NOMO-1 treated with DMSO at 0.1 percent for 48 hours (cell line): Measurements from ENCODE around the gene ATP5F1B.
A peak's percentile ranks its signal among the peaks of the same experiment; 100 is the strongest.
"Not testable (repeated sequence)": the region's sequence is repeated elsewhere in the genome, so short reads cannot be mapped to it uniquely, and the experiment has no call there.

Experiments
- DNase-seq: peaks from one replicate; lab custom pipeline; 2025; ENCODE audit not compliant: unreplicated experiment; lab: John Stamatoyannopoulos, UW

ATP5F1B gene

DNA sequence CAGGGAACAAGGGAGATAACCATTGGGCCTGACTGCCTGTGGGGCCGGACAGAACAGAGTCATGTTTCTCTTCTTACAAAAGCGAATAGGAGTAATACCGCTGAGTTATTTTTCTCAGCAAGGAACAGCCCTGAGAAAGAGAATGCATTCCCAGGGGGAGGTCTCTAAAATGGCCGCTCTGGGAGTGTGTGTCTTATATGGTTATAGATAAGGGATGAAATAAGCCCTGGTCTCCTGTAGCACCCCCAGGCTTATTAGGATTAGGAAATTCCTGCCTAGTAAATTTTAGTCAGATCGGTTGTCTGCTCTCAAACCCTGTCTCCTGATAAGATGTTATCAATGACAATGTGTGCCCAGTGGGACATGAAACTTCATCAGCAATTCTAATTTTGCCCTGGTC lies 8.0 kb upstream of the ATP5F1B start:
- DNase-seq, result not testable (repeated sequence)

GRCh38 chr12:56648023-56648422 lies 2.2 kb upstream of the ATP5F1B start:
- DNase-seq, result not testable (repeated sequence)

GRCh38 chr12:56645201-56645716 lies 525 bp downstream of the ATP5F1B start:
- no peak for DNase-seq

- DNase-seq, result no peak
Measured at GRCh38 chr12:56644654-56645053, 1.1 kb downstream of the ATP5F1B start.

- DNase-seq, result no peak
Measured at GRCh38 chr12:56641219-56641618, 4.6 kb downstream of the ATP5F1B start.

DNA sequence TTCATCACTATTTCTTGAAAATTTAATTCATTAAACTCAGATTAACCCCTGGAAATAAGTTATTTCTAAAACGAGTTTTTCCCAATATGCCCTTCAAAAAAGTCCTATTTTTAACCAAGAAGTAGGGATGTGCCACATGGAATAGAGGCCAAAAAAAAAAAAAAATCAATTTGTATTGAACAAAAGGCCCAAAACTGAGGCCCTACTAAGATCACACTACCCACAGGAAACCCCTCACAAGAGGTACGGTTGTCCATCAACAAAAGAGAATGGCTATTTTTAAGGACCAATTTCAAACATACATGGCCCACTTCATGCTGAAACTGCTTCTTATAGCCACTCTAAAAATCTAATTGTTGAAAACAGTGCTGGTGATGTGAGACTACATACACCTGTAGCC lies 8.2 kb downstream of the ATP5F1B start:
- no peak for DNase-seq

- peak; percentile 99 for DNase-seq
Measured at GRCh38 chr12:56636675-56637540, 8.9 kb downstream of the ATP5F1B start.

GRCh38 chr12:56635806-56636674 lies 9.7 kb downstream of the ATP5F1B start:
- peak; percentile 89 for DNase-seq

GRCh38 chr12:56634837-56635791 lies 10.7 kb downstream of the ATP5F1B start:
- peak; percentile 55 for DNase-seq

- no peak for DNase-seq
Measured at GRCh38 chr12:56634242-56634836, 11.4 kb downstream of the ATP5F1B start.

DNA sequence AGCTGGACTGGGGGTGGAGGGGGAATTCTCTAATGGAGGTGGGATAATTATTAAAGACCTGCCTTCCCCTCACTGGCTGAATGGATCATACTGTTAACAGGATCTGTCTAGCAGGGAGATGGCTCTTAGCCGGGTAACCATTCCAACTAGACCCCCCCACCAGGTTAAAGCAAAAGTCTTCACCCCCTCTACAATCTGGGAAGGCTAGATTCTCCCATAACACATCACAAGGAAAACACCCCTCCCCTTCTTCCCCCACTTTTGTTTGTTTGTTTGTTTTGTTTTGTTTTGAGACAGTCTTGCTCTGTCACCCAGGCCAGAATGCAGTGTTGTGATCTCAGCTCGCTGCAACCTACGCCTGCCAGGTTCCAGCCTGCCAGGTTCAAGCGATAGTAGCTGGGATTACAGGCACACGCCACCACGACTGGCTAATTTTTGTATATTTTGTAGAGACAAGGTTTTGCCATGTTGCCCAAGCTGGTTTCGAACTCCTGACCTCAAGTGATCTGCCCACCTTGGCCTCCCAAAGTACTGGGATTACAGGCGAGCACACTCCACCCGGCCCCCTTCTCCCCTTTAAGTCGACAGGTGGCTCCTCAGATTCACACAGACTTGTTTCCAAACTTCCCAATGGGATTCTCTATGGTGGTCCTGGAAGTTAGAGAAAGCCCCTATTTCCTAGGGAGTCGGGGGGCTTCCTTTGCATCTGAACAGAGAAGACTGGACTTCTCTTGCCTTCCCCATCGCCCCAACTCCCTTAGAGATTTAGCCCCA lies 12.1 kb downstream of the ATP5F1B start:
- DNase-seq, result no peak

DNA sequence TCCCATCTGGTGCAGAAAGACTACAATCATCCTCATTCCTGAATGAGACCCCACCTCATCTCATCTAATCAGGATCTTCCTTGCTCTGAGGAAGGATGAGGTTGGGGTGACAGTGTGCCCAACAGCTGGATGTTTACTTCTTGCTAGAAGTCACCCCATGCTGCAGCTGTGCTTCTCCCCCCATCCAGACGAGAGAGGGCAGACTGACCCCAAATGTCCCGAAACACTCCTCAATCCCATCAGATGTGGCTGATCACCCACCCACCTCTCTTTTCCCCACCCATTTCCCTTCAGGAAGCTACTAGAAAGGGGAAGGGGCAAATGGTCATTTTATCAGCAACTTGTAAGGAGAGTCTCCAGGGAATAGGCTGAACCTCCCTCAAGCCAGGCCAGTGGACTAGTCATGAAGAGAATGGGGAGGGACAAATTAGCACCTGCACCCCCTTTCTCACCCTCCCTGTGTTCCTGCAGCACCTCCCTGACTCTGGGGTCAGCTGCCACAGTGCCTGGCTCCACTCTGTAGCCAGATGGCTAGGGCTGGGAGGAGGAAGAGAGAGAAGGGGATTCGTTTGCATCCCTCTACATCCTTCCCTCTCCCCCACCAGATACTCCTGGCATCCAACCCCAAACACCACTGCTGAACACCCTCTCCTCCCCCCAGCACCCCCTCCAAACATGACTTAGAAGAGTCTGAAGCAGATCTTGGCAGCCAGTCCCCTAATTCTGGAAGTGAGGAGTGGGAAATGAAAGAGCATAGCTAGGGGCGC lies 12.9 kb downstream of the ATP5F1B start:
- no peak for DNase-seq

GRCh38 chr12:56631790-56632700 lies 13.7 kb downstream of the ATP5F1B start:
- peak; percentile 44 for DNase-seq

- DNase-seq, result peak; percentile 76
Measured at GRCh38 chr12:56630180-56630632, 15.6 kb downstream of the ATP5F1B start, which contains the start of gene BAZ2A. Gene BAZ2A (minus strand): TSS chr12:56630326. CDS start chr12:56617530, 12,796 bp downstream.

DNA sequence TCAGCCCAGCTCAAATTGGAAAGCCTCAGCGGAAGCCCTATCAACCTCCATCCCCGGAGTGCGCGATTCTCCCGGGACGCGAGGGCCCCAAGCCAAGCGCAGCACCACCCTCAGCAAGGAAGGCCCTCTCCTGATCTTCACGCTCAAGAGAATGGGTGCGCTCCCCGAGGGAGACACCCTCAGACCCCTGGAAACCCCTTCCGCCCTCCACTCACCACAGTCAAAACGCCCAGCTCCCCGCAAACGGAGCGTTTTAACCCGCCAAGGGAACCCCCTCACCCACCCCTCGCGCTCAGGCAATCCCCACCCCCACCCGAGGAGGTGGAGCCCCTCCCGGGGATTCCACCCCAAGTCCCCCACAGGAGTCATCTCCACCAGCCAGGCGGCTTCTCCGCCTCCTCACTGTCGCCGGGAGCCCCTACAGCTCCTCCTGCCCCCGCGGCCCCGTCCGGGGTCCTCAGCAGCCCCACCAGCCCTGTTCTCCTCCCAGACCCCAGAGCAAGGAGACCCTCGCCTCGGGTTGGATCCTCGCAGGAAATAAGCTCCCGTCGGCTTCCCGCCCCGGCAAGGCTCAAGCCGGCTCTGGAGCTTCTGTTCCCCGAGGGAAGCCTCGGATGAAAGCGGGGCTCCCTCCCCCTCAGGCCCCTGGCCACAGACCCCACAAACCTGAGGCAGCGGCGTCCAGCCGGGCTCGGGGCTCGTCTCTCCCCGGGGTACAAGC lies 16.2 kb downstream of the ATP5F1B start:
- no peak for DNase-seq

DNA sequence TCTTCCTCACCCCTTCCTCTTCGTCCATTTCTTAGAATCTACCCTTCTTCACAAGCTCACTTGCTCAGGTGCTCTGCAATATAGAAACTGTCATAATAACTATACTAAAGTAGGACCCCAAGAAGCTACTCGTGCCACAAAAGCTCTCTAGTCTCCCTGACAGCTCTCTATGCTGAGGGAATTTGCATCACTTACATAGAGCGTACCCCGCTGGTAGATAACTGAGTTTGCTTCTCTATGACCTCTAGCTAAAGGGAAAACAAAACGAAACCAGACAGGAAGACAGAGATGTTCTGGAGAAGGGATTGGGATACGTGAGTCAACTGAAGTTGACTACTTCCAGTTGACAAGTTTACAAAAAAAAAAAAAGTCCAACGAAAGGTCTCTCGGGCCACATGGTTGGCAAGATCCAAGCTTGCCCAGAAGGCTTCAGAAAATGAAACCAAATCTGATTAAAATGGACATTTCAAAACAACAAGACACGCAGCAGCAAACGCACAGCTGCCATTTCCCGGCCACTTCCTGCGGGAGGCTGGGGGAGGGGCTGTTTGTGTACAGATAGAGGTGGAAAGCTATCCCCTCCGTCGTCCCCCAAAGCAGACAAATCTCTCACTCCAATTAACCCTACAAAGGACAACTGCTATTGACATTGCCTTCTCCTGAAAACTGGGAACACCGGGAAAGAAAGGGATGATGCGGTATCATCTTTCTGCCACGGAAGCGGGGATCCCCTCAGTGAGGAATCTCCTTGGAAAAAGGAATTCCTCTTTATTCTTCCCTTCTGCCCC lies 16.9 kb downstream of the ATP5F1B start:
- DNase-seq, result peak; percentile 53
